Measurements from ENCODE around the gene THRA. TPM values are rescaled to one million over a fixed set of nuclear protein-coding genes. Genes with fewer than 3 reads are reported as not detected.
A peak's percentile ranks its signal among the peaks of the same experiment; 100 is the strongest.

The THRA gene
- total RNA-seq, 1 experiment from 2014 or later, result 2.5 TPM

Small RNA genes lying within 50 kb of the gene (small RNA-seq; reads per million reads assigned to genes)
- 978 reads per million, percentile 100 among the genes with 10 or more reads in this experiment for gene SNORD124

Other genes starting within 250 kb of the THRA start
- gene IKZF3, start 198.7 kb upstream of the THRA start, total RNA-seq (2014; rRNA removed; shearing (Covaris generic); ENCODE audit: low replicate concordance), result 83.0 and 137 TPM in 2 replicates
- gene ZPBP2, start 194.8 kb upstream of the THRA start, total RNA-seq (2014; rRNA removed; shearing (Covaris generic); ENCODE audit: low replicate concordance), result 3.9 and 10.4 TPM in 2 replicates
- gene GSDMB, start 144.3 kb upstream of the THRA start, total RNA-seq (2014; rRNA removed; shearing (Covaris generic); ENCODE audit: low replicate concordance), result 14.8 and 21.3 TPM in 2 replicates
- 41.4 and 46.8 TPM in 2 replicates for gene ORMDL3, start 135.4 kb upstream of the THRA start, total RNA-seq (2014; rRNA removed; shearing (Covaris generic); ENCODE audit: low replicate concordance)
- 0.86 TPM in 1 of 2 replicates, not detected in the other for gene LRRC3C, start 135.2 kb upstream of the THRA start, total RNA-seq (2014; rRNA removed; shearing (Covaris generic); ENCODE audit: low replicate concordance)
- not detected in 2 replicates for gene GSDMA, start 100.0 kb upstream of the THRA start, total RNA-seq (2014; rRNA removed; shearing (Covaris generic); ENCODE audit: low replicate concordance)
- 87.1 and 126 TPM in 2 replicates for gene PSMD3, start 82.2 kb upstream of the THRA start, total RNA-seq (2014; rRNA removed; shearing (Covaris generic); ENCODE audit: low replicate concordance)
- not detected in 2 replicates for gene CSF3, start 47.5 kb upstream of the THRA start, total RNA-seq (2014; rRNA removed; shearing (Covaris generic); ENCODE audit: low replicate concordance)
- 40.8 and 50.6 TPM in 2 replicates for gene MED24, start 8.6 kb upstream of the THRA start, total RNA-seq (2014; rRNA removed; shearing (Covaris generic); ENCODE audit: low replicate concordance)
- 0.65 and 0.67 TPM in 2 replicates for gene NR1D1, start 37.6 kb downstream of the THRA start, total RNA-seq (2014; rRNA removed; shearing (Covaris generic); ENCODE audit: low replicate concordance)
- 48.6 and 53.2 TPM in 2 replicates for gene MSL1, start 59.0 kb downstream of the THRA start, total RNA-seq (2014; rRNA removed; shearing (Covaris generic); ENCODE audit: low replicate concordance)
- 37.4 and 74.5 TPM in 2 replicates for gene CASC3, start 77.6 kb downstream of the THRA start, total RNA-seq (2014; rRNA removed; shearing (Covaris generic); ENCODE audit: low replicate concordance)
- 5.6 and 8.9 TPM in 2 replicates for gene RAPGEFL1, start 114.5 kb downstream of the THRA start, total RNA-seq (2014; rRNA removed; shearing (Covaris generic); ENCODE audit: low replicate concordance)
- gene WIPF2, start 156.3 kb downstream of the THRA start, total RNA-seq (2014; rRNA removed; shearing (Covaris generic); ENCODE audit: low replicate concordance), result 6.0 and 19.0 TPM in 2 replicates
- gene CDC6, start 224.9 kb downstream of the THRA start, total RNA-seq (2014; rRNA removed; shearing (Covaris generic); ENCODE audit: low replicate concordance), result 14.6 and 16.4 TPM in 2 replicates
- gene RARA, start 246.2 kb downstream of the THRA start, total RNA-seq (2014; rRNA removed; shearing (Covaris generic); ENCODE audit: low replicate concordance), result 21.8 and 22.3 TPM in 2 replicates

Measured in Karpas-422 (cell line).